ENCODE results near the gene JMY. TPM values are rescaled to one million over a fixed set of nuclear protein-coding genes. Genes with fewer than 3 reads are reported as not detected.

The JMY gene
- total RNA-seq, 1 donor from 2014 or later: 16.5 TPM

DNA sequence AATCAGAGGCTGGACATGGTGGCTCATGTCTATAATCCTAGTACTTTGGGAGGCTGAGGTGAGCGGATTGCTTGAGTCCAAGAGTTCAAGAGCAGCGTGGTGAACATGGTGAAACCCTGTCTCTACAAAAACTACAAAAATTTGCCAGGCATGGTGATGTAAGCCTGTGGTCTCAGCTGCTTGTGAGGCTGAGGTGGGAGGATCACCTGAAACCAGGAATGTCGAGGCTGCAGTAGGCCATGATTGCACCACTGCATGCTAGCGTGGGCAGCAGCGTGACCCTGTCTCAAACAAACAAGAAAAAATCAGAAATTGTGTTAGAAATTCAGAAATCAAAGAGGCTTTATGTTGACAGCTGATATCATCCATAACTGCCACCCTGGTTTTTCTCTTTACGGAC is 21.4 kb downstream of the JMY start:
- Histone ChIP-seq H3F3A (ENCODE audit: low read depth) (no peaks in the 10 kb centered on the region), H2AFZ (replicated peaks) (no peak overlapping the region), H3K4me3 (no peak overlapping the region), H3K4me2 (no peak overlapping the region), H3K36me3 (no peaks in the 10 kb centered on the region), H3K9me3 (ENCODE audit: low read depth) (no peaks in the 10 kb centered on the region), H3K9ac (no peak overlapping the region), H3K79me2 (ENCODE audit: low read depth) (peaks cover 76% of the 10 kb centered on the region), H4K20me1 (ENCODE audit: low read depth) (peaks cover 6% of the 10 kb centered on the region), H3K27ac (no peak overlapping the region), H3K27me3 (no peaks in the 10 kb centered on the region), H3K4me1 (peaks cover 11% of the 10 kb centered on the region)
- H3K27ac Mint-ChIP-seq: no peak overlapping the region
- peaks cover 5% of the 10 kb centered on the region for H3K4me1 Mint-ChIP-seq
- TF ChIP-seq EZH2 (IDR thresholded peaks at IDR 0.05) (no peak), EZH2phosphoT487 (IDR thresholded peaks at IDR 0.05) (no peak)
- TF ChIP-seq, protein P1, sequence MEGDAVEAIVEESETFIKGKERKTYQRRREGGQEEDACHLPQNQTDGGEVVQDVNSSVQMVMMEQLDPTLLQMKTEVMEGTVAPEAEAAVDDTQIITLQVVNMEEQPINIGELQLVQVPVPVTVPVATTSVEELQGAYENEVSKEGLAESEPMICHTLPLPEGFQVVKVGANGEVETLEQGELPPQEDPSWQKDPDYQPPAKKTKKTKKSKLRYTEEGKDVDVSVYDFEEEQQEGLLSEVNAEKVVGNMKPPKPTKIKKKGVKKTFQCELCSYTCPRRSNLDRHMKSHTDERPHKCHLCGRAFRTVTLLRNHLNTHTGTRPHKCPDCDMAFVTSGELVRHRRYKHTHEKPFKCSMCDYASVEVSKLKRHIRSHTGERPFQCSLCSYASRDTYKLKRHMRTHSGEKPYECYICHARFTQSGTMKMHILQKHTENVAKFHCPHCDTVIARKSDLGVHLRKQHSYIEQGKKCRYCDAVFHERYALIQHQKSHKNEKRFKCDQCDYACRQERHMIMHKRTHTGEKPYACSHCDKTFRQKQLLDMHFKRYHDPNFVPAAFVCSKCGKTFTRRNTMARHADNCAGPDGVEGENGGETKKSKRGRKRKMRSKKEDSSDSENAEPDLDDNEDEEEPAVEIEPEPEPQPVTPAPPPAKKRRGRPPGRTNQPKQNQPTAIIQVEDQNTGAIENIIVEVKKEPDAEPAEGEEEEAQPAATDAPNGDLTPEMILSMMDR (IDR thresholded peaks at IDR 0.05): no peak
- peaks cover 4% of the 10 kb centered on the region for H3K36me3 Mint-ChIP-seq
- DNase-seq (ENCODE audit: low spot score): no peak
- H3K27me3 Mint-ChIP-seq (ENCODE audit: insufficient read depth, low read depth): peaks cover 4% of the 10 kb centered on the region
- H3K9me3 Mint-ChIP-seq: peaks cover 5% of the 10 kb centered on the region
- no peak overlapping the region for H3K4me3 Mint-ChIP-seq

DNA sequence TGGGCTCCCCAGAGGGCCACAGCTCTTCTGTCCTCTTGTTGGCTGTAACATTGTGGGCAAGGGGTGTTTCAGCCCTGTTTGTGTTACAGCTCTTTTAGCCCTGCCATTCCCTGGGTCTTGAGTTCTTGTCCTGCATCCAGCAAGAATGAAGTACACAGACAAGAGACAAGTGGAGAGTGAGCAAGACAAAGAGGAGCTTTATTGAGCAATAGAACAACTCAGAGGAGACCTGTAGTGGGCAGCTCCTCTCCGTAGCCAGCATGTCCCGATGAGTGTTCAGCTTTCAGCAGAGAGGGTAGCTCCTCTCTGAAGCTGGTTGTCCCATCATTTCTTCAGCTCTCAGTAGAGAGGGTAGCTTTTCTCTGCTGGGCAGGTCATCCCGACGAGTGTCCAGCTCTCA is 22.9 kb downstream of the JMY start:
- Mint-ChIP-seq H3K9me3 (no peaks in the 10 kb centered on the region), H3K27me3 (ENCODE audit: insufficient read depth, low read depth) (peaks cover 6% of the 10 kb centered on the region), H3K4me3 (no peak overlapping the region), H3K36me3 (no peaks in the 10 kb centered on the region), H3K27ac (no peak overlapping the region), H3K4me1 (peaks cover 12% of the 10 kb centered on the region)
- Histone ChIP-seq H3K4me3 (no peak overlapping the region), H3K27me3 (no peaks in the 10 kb centered on the region), H3K36me3 (no peaks in the 10 kb centered on the region), H2AFZ (replicated peaks) (no peak overlapping the region), H4K20me1 (ENCODE audit: low read depth) (peaks cover 3% of the 10 kb centered on the region), H3K27ac (no peak overlapping the region), H3F3A (ENCODE audit: low read depth) (no peaks in the 10 kb centered on the region), H3K4me2 (no peak overlapping the region), H3K4me1 (peaks cover 16% of the 10 kb centered on the region), H3K9me3 (ENCODE audit: low read depth) (no peaks in the 10 kb centered on the region), H3K79me2 (ENCODE audit: low read depth) (peaks cover 76% of the 10 kb centered on the region), H3K9ac (no peak overlapping the region)
- TF ChIP-seq, protein P1 (IDR thresholded peaks at IDR 0.05): no peak
- TF ChIP-seq EZH2 (IDR thresholded peaks at IDR 0.05) (no peak), EZH2phosphoT487 (IDR thresholded peaks at IDR 0.05) (no peak)
- no peak for DNase-seq (ENCODE audit: low spot score)

- H3K9ac ChIP-seq: no peak overlapping the region
- DNase-seq (ENCODE audit: low spot score): no peak
- H3K36me3 ChIP-seq: no peaks in the 10 kb centered on the region
- H3K4me2 ChIP-seq: no peak overlapping the region
- Mint-ChIP-seq H3K27ac (no peak overlapping the region), H3K4me3 (no peak overlapping the region), H3K9me3 (no peaks in the 10 kb centered on the region), H3K27me3 (ENCODE audit: insufficient read depth, low read depth) (peaks cover 4% of the 10 kb centered on the region), H3K4me1 (peaks cover 12% of the 10 kb centered on the region), H3K36me3 (no peaks in the 10 kb centered on the region)
- H3K4me1 ChIP-seq: peaks cover 13% of the 10 kb centered on the region
- H3K27ac ChIP-seq: no peak overlapping the region
- H3K4me3 ChIP-seq: no peak overlapping the region
- no peak overlapping the region for H2AFZ ChIP-seq (replicated peaks)
- no peaks in the 10 kb centered on the region for H3F3A ChIP-seq (ENCODE audit: low read depth)
- H4K20me1 ChIP-seq (ENCODE audit: low read depth): peaks cover 3% of the 10 kb centered on the region
- no peak for TF ChIP-seq EZH2phosphoT487 (IDR thresholded peaks at IDR 0.05)
- TF ChIP-seq, protein P1 (IDR thresholded peaks at IDR 0.05): no peak
- TF ChIP-seq EZH2 (IDR thresholded peaks at IDR 0.05): no peak
- H3K79me2 ChIP-seq (ENCODE audit: low read depth): peaks cover 75% of the 10 kb centered on the region
- H3K27me3 ChIP-seq: no peaks in the 10 kb centered on the region
- no peaks in the 10 kb centered on the region for H3K9me3 ChIP-seq (ENCODE audit: low read depth)
Observed at GRCh38 chr5:79259383-79259782, 23.5 kb downstream of the JMY start.
